SH-SY5Y (cell line): ENCODE results near the gene SPRR2A.

ENCODE experiments used
- GATA2 ChIP-seq: IDR thresholded peaks from 2 replicates; pipeline ENCODE4 v1.6.1; 2011; ENCODE audit warnings: mild to moderate bottlenecking, low read depth, low read length
- GATA3 ChIP-seq: IDR thresholded peaks from 2 replicates; pipeline ENCODE4 v1.6.1; 2011; ENCODE audit warnings: low read depth, mild to moderate bottlenecking, low read length, moderate library complexity

GRCh38 chr1:153072806-153073726, 15.8 kb upstream of the SPRR2A start:
- TF ChIP-seq GATA2: no peak
- no peak for TF ChIP-seq GATA3
